ENCODE measurements around the gene CDH20.
"Not testable (repeated sequence)": the region's sequence is repeated elsewhere in the genome, so short reads cannot be mapped to it uniquely, and the experiment has no call there.

The CDH20 gene

DNA sequence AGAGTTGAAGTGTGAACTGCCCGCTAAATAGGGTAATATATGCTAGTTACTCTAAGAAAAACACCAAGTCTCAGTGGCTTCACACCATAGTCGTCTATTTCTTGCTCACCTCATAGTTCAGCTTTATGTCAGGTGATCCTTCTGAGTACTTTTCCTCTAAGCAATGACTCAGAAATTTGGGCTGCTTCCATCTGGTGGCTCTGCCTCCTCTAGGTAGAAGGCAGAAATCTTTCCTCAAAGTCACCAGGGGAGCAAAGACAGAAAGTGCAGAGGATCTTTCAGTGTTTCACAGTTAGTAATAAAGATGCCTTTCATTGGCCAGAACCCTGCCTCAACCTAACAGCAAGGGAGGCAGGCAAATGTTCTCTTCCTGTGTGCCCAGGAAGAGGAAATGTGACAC is 17.3 kb downstream of the CDH20 start:
- no peak for DNase-seq

- DNase-seq: no peak
Observed at GRCh38 chr18:61352059-61352458, 18.8 kb downstream of the CDH20 start.

- no peak for DNase-seq
Observed at GRCh38 chr18:61352611-61353010, 19.4 kb downstream of the CDH20 start.

GRCh38 chr18:61360404-61361383 is 27.5 kb downstream of the CDH20 start:
- no peak for DNase-seq

DNA sequence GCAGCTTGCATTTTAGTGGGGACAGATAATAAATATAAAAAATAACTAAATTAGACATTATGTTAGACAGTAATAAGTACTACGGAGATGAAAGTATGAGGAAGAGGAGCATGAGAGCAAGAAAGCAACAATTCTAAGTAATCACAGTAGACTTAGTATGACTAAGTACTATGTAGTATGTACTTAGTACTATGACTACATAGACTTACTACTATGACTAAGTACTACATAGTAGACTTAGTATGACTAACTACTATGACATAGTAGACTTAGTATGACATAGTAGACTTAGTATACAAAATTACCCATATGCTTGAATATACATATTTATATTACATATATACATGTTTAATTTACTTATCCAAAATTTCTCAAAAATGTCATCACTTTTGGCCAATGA is 29.3 kb downstream of the CDH20 start:
- no peak for DNase-seq

DNA sequence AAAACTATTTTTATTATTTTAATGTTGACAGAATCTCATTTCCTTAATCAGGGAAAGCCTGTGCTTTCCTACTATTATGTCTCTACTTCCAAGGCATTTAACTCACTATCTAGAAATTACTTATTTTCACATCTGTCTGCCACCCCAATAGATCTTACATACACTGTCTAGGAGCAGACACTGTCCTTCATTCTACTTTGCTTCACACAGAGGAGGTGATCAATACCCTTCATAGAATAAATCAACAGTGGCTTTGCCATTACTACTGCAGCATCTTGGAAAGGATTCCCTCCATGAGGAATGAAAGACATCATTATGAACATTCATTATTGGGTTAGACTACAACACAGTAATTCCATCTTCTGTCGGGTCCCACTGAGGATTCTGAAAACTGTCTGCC is 31.7 kb downstream of the CDH20 start:
- no peak for DNase-seq

DNA sequence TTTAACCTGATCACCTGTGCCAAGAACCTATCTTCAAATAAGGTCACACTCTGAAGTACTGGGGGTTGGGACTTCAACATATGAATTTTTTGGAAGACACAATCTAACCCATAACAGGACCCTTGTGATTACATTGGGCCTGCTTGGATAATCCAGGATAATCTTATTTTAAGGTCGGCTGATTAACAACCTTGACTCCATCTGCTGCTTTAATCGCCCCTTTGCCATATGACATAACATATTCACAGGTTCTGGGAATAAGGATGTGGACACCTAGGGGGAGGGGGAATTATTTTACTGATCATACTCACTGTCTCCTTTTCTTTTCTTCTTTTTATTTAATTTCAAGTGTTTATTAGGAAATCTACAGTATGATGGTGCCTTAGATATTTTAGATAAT is 34.8 kb downstream of the CDH20 start:
- DNase-seq: no peak

DNA sequence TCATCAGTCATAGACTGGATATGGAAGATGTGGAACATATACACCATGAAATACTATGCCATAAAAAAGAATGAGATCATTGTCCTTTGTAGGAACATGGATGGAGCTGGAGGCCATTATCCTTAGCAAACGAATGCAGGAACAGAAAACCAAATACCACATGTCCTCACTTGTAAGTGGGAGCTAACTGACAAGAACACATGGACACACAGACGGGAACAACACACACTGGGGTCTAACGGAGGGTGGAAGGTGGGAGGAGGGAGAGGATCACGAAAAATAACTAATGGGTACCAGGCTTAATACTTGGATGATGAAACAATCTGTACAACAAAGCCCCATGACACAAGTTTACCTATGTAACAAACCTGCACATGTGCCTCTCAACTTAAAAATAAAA is 36.4 kb downstream of the CDH20 start:
- DNase-seq: not testable (repeated sequence)

DNA sequence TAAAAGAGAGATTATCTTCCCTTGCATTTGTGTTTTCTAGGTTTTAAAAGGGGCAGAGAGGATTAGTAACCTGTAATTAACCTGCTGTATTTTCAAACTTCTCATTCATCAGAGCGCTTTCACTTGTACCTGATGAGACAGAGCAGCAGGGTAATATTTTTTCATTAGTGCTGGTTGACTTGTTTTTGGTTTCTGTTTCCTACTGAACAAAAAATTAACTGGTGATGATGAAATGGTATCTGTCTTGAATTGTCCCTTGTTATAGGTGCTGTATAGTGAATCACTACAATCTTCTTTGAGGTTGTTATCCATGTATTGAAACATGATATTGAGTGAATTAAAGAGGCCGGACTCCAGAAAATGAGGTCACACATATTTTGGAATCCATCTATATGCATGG is 37.9 kb downstream of the CDH20 start:
- peak; percentile 2 to 56 for DNase-seq

DNA sequence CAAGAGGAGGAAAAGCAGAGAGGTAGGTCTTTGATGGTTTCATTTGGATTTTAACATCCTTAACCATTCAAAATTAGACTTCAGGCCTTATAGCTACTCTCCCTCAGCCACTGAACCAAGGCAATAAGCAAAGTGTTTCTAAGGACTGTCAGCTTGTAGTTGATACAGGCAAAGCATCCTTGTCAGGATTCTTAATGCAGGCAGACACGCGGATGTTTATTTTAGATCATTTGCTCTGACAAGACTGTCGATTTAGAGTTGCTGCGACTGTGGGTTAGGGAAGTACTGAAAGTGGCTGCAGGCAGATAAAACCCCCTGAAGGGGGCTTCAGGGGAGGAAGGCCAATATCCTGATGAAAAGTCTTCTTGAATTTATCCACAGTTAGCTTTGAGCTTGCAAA is 46.6 kb downstream of the CDH20 start:
- DNase-seq: no peak

- no peak for DNase-seq
Observed at GRCh38 chr18:61388010-61388409, 54.8 kb downstream of the CDH20 start.

- DNase-seq: no peak
Observed at GRCh38 chr18:61394983-61395382, 61.8 kb downstream of the CDH20 start.

DNA sequence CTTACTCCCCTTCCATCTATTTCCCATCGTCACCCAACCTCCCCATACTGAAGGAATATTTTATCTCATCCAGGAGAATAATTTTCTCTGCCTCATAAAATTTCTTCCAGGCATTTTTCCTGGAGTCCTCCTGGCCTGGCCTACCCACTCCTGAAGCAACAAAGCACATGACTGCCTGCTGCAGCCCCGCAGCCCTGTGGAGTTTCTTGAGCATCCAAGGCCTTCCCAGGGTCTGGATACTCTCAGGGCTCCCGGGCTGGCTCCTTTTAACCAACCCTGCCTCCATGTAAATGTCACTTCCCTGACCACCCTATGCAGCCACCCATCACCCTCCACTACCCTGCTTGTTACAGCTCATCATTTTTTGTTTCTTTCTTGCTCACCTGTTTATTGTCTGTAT is 64.0 kb downstream of the CDH20 start:
- no peak for DNase-seq

- no peak for DNase-seq
Observed at GRCh38 chr18:61398961-61399705, 65.9 kb downstream of the CDH20 start.

- no peak for DNase-seq
Observed at GRCh38 chr18:61400016-61400635, 66.9 kb downstream of the CDH20 start.

DNA sequence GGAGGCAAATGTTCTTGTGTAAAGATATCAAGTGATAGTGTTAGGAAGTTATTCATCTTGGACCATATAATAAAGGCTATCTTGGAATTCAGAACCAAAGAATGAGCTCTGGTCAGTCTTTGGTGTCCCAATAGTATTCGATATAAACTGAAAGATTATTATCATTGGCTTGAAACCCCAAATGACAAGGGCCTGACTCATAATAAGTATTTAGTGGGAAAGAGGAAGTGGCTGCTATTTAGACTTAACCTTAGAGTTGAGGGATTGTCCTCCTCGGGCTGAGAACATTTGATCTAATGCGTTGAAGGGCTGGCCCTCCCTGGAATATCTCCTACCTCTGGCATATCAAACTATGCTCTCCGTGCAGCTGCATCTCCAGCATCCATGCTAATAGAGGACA is 67.5 kb downstream of the CDH20 start:
- no peak for DNase-seq

- DNase-seq: no peak
Observed at GRCh38 chr18:61402726-61403125, 69.5 kb downstream of the CDH20 start.

DNA sequence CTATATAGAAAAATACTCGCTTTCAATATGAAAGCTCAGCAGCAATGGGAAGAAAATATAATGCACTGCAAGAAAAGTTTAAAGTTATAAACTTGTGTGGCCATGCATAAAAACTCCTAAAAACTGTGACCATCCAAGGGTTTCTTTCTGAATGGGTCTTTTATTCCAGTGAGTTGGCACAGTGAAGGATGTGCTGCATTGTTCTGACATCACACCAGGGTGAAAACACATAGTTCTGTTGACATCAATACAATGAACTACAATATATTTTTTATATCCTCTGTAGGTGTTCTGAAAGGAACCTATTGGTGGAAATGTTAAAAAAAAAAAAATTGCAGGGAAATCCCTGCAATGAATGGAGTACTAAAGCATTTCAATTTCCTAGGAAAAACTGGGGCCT is 80.2 kb downstream of the CDH20 start:
- DNase-seq: no peak

DNA sequence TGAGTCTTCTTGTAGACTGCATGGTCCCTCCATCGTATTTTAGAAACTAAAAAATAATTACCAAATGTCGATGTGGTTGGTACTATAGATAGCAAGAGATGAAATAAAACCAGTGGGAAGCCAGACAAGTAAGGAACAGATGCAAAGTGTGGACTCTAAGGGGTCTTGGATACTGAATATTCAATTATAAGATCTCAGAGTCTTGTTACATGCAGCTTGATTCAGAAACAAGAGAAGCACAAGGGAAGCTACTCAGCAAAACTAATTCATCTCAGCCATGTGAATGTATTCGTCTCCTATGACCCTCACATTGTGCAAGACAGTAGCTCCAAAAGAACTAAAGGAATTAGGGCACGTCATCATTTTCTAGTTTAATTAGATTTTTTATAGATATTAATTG is 80.9 kb downstream of the CDH20 start:
- DNase-seq: no peak

DNA sequence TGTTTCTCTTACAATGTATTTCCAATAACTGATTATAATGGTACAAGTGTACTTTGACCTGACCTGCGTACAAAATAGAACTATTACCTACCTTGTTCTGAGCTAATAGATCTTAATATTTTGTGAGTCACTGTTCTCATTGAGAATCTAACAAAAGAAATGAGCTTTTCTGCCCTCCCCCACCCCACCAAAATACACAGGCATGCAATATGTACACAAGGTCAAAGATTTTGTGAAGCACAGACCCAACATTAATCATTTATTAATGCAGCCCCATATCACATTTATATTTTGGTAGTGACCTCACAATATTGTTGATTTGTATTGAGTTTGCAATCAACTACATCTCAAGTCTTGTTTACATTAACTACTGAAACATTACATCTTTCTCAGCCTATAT is 86.5 kb downstream of the CDH20 start:
- DNase-seq: no peak

GRCh38 chr18:61420218-61420885 is 87.1 kb downstream of the CDH20 start:
- DNase-seq: no peak

DNA sequence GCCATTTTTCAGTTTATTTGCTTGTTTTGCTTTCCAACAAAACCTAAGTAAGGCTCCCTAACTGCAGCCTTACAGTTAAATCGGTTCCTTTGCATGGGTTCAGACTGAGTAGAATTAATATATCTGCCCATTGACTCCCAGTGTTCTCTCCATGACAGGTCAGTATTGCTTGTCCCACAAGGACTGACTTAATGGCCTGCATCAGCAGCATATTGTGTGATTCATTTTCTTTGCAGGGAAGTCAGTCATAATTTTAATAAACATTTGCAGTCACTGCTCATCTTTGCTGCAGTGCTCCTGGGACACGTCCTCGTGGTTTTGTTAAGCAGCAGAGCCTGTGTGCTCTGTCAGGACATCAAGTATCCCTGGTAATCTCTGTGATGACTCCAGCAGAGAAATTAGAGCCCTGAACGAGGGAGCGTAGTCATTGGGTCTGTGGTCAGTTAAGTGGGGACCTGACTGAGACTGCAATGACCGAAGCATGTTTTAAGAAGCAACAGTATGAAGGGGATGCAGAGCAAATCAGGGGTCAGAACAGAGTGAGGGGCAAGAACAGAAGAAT is 93.3 kb downstream of the CDH20 start:
- no peak for DNase-seq

GRCh38 chr18:61428266-61428665 is 95.0 kb downstream of the CDH20 start:
- no peak for DNase-seq

Measured in NCI-H2081 (cell line).